Measurements from ENCODE around the gene LRRC42. TPM values are rescaled to one million over a fixed set of nuclear protein-coding genes. Genes with fewer than 3 reads are reported as not detected.

Gene LRRC42
- total RNA-seq (2014; rRNA removed; shearing (Covaris generic); ENCODE audit: low replicate concordance) = 37.7 and 50.1 TPM in 2 replicates

- Histone ChIP-seq H3K9me2 (replicated peaks; ENCODE audit: insufficient read depth, low read length) (no peaks in the 10 kb centered on the region), H3K27me3 (ENCODE audit: low read length) (no peaks in the 10 kb centered on the region), H4K20me1 (ENCODE audit: insufficient read depth, low read depth, low read length) (no peaks in the 10 kb centered on the region), H3K4me2 (ENCODE audit: low read depth, low read length, poor library complexity, severe bottlenecking) (peak within 1 kb of the TSS; percentile 87), H3K79me2 (ENCODE audit: low read length) (peaks cover 89% of the 10 kb centered on the region), H3K4me3 (ENCODE audit: low read length) (peak within 1 kb of the TSS; percentile 81), H3K9ac (ENCODE audit: low read length) (peak within 1 kb of the TSS; percentile 85), H3K36me3 (ENCODE audit: insufficient read depth, low read length) (peaks cover 10% of the 10 kb centered on the region; the same call in 1 of the 2 replicates), H2AFZ (ENCODE audit: low read length) (peak within 1 kb of the TSS; percentile 68; the same call in 1 of the 2 replicates), H3K9me3 (ENCODE audit: low read length) (no peaks in the 10 kb centered on the region), H3K27ac (ENCODE audit: low read length) (peak within 1 kb of the TSS; percentile 76), H3K4me1 (ENCODE audit: low read length) (peaks cover 57% of the 10 kb centered on the region)
- DNase-seq = no peak
Measured at GRCh38 chr1:53946252-53947171, at the start of gene LRRC42. LRRC42 (plus strand) TSS chr1:53946350; CDS start chr1:53952000, 5,650 bp downstream.

- Histone ChIP-seq H3K4me3 (ENCODE audit: low read length) (no peak overlapping the region), H3K36me3 (ENCODE audit: insufficient read depth, low read length) (no peaks in the 10 kb centered on the region), H3K9me3 (ENCODE audit: low read length) (no peaks in the 10 kb centered on the region), H4K20me1 (ENCODE audit: insufficient read depth, low read depth, low read length) (no peaks in the 10 kb centered on the region), H3K9ac (ENCODE audit: low read length) (no peak overlapping the region), H3K9me2 (replicated peaks; ENCODE audit: insufficient read depth, low read length) (no peaks in the 10 kb centered on the region), H3K4me2 (ENCODE audit: low read depth, low read length, poor library complexity, severe bottlenecking) (no peak overlapping the region), H3K4me1 (ENCODE audit: low read length) (peaks cover 5% of the 10 kb centered on the region), H3K27ac (ENCODE audit: low read length) (no peak overlapping the region), H2AFZ (ENCODE audit: low read length) (no peak overlapping the region), H3K27me3 (ENCODE audit: low read length) (no peaks in the 10 kb centered on the region), H3K79me2 (ENCODE audit: low read length) (no peaks in the 10 kb centered on the region)
- DNase-seq = no peak
Measured at GRCh38 chr1:53896635-53897229, 49.4 kb upstream of the LRRC42 start.

- H3K36me3 ChIP-seq (ENCODE audit: insufficient read depth, low read length) = no peaks in the 10 kb centered on the region
- no peak overlapping the region for H2AFZ ChIP-seq (ENCODE audit: low read length)
- no peak overlapping the region for H3K9ac ChIP-seq (ENCODE audit: low read length)
- no peaks in the 10 kb centered on the region for H4K20me1 ChIP-seq (ENCODE audit: insufficient read depth, low read depth, low read length)
- peaks cover 11% of the 10 kb centered on the region for H3K4me1 ChIP-seq (ENCODE audit: low read length)
- no peak for DNase-seq
- H3K79me2 ChIP-seq (ENCODE audit: low read length) = no peaks in the 10 kb centered on the region
- no peaks in the 10 kb centered on the region for H3K9me2 ChIP-seq (replicated peaks; ENCODE audit: insufficient read depth, low read length)
- H3K27ac ChIP-seq (ENCODE audit: low read length) = no peak overlapping the region
- H3K4me2 ChIP-seq (ENCODE audit: low read depth, low read length, poor library complexity, severe bottlenecking) = no peak overlapping the region
- no peaks in the 10 kb centered on the region for H3K9me3 ChIP-seq (ENCODE audit: low read length)
- no peaks in the 10 kb centered on the region for H3K27me3 ChIP-seq (ENCODE audit: low read length)
- H3K4me3 ChIP-seq (ENCODE audit: low read length) = no peak overlapping the region
Measured at GRCh38 chr1:53899206-53899628, 46.9 kb upstream of the LRRC42 start.

GRCh38 chr1:53899708-53900107 is 46.4 kb upstream of the LRRC42 start:
- Histone ChIP-seq H3K9me2 (replicated peaks; ENCODE audit: insufficient read depth, low read length) (no peaks in the 10 kb centered on the region), H3K27me3 (ENCODE audit: low read length) (no peaks in the 10 kb centered on the region), H3K9ac (ENCODE audit: low read length) (no peak overlapping the region), H3K4me3 (ENCODE audit: low read length) (no peak overlapping the region), H3K9me3 (ENCODE audit: low read length) (no peaks in the 10 kb centered on the region), H3K4me2 (ENCODE audit: low read depth, low read length, poor library complexity, severe bottlenecking) (no peak overlapping the region), H3K36me3 (ENCODE audit: insufficient read depth, low read length) (no peaks in the 10 kb centered on the region), H3K4me1 (ENCODE audit: low read length) (peaks cover 16% of the 10 kb centered on the region), H3K27ac (ENCODE audit: low read length) (no peak overlapping the region), H3K79me2 (ENCODE audit: low read length) (no peaks in the 10 kb centered on the region), H2AFZ (ENCODE audit: low read length) (no peak overlapping the region), H4K20me1 (ENCODE audit: insufficient read depth, low read depth, low read length) (no peaks in the 10 kb centered on the region)
- no peak for DNase-seq

- Histone ChIP-seq H3K9me3 (ENCODE audit: low read length) (no peaks in the 10 kb centered on the region), H3K4me2 (ENCODE audit: low read depth, low read length, poor library complexity, severe bottlenecking) (no peak overlapping the region), H4K20me1 (ENCODE audit: insufficient read depth, low read depth, low read length) (no peaks in the 10 kb centered on the region), H3K27ac (ENCODE audit: low read length) (no peak overlapping the region), H2AFZ (ENCODE audit: low read length) (no peak overlapping the region), H3K27me3 (ENCODE audit: low read length) (no peaks in the 10 kb centered on the region), H3K36me3 (ENCODE audit: insufficient read depth, low read length) (no peaks in the 10 kb centered on the region), H3K9me2 (replicated peaks; ENCODE audit: insufficient read depth, low read length) (no peaks in the 10 kb centered on the region), H3K9ac (ENCODE audit: low read length) (no peak overlapping the region), H3K4me1 (ENCODE audit: low read length) (peaks cover 17% of the 10 kb centered on the region), H3K79me2 (ENCODE audit: low read length) (no peaks in the 10 kb centered on the region), H3K4me3 (ENCODE audit: low read length) (no peak overlapping the region)
- DNase-seq = no peak
Measured at GRCh38 chr1:53902235-53903138, 43.7 kb upstream of the LRRC42 start.

GRCh38 chr1:53905509-53905908 is 40.6 kb upstream of the LRRC42 start:
- H3K4me1 ChIP-seq (ENCODE audit: low read length) = peaks cover 17% of the 10 kb centered on the region
- no peaks in the 10 kb centered on the region for H3K79me2 ChIP-seq (ENCODE audit: low read length)
- no peaks in the 10 kb centered on the region for H4K20me1 ChIP-seq (ENCODE audit: insufficient read depth, low read depth, low read length)

GRCh38 chr1:53906121-53906520 is 40.0 kb upstream of the LRRC42 start:
- Histone ChIP-seq H3K36me3 (ENCODE audit: insufficient read depth, low read length) (no peaks in the 10 kb centered on the region), H3K79me2 (ENCODE audit: low read length) (no peaks in the 10 kb centered on the region), H3K4me1 (ENCODE audit: low read length) (peaks cover 17% of the 10 kb centered on the region), H3K4me3 (ENCODE audit: low read length) (no peak overlapping the region), H3K9me2 (replicated peaks; ENCODE audit: insufficient read depth, low read length) (no peaks in the 10 kb centered on the region), H4K20me1 (ENCODE audit: insufficient read depth, low read depth, low read length) (no peaks in the 10 kb centered on the region), H2AFZ (ENCODE audit: low read length) (no peak overlapping the region), H3K9ac (ENCODE audit: low read length) (no peak overlapping the region), H3K4me2 (ENCODE audit: low read depth, low read length, poor library complexity, severe bottlenecking) (no peak overlapping the region), H3K27ac (ENCODE audit: low read length) (no peak overlapping the region), H3K27me3 (ENCODE audit: low read length) (no peaks in the 10 kb centered on the region), H3K9me3 (ENCODE audit: low read length) (no peaks in the 10 kb centered on the region)
- DNase-seq = no peak

More at GRCh38 chr1:53905509-53905908, 40.6 kb upstream of the LRRC42 start:
- H3K27ac ChIP-seq (ENCODE audit: low read length) = no peak overlapping the region
- no peaks in the 10 kb centered on the region for H3K9me2 ChIP-seq (replicated peaks; ENCODE audit: insufficient read depth, low read length)
- no peaks in the 10 kb centered on the region for H3K9me3 ChIP-seq (ENCODE audit: low read length)
- DNase-seq = no peak
- H3K4me2 ChIP-seq (ENCODE audit: low read depth, low read length, poor library complexity, severe bottlenecking) = no peak overlapping the region
- no peaks in the 10 kb centered on the region for H3K27me3 ChIP-seq (ENCODE audit: low read length)
- H2AFZ ChIP-seq (ENCODE audit: low read length) = no peak overlapping the region
- no peak overlapping the region for H3K4me3 ChIP-seq (ENCODE audit: low read length)
- H3K9ac ChIP-seq (ENCODE audit: low read length) = no peak overlapping the region
- no peaks in the 10 kb centered on the region for H3K36me3 ChIP-seq (ENCODE audit: insufficient read depth, low read length)

All from Karpas-422 (cell line).